ENCODE measurements around the gene ERN1. TPM values are rescaled to one million over a fixed set of nuclear protein-coding genes. Genes with fewer than 3 reads are reported as not detected.

Gene ERN1
- polyA plus RNA-seq, 3 donors: 11.0 to 27.5 (median 13.7) TPM

GRCh38 chr17:64129515-64129764 is 504 bp downstream of the ERN1 start:
- WGBS (ENCODE audit: insufficient coverage): under 1% methylated on average over 31 of the region's 31 CpGs
- peaks cover 52% of the 10 kb centered on the region for H3K4me1 Mint-ChIP-seq
- peak overlapping the region; percentile 97 for H3K4me3 Mint-ChIP-seq
- peak overlapping the region in 6 of 7 donors; percentile 84 to 91 (median 88) for H3K27ac Mint-ChIP-seq
- peaks cover 0 to 3% (median 0%) of the 10 kb centered on the region in 7 donors for H3K9me3 Mint-ChIP-seq
- H3K36me3 Mint-ChIP-seq: peaks cover 22 to 23% of the 10 kb centered on the region in 2 donors
- H3K27me3 Mint-ChIP-seq (ENCODE audit: low read depth in 3 of 3): no peaks in the 10 kb centered on the region
- Histone ChIP-seq H3K4me2 (replicated peaks; ENCODE audit: extremely low read depth, low read length, poor library complexity, severe bottlenecking) (peak overlapping the region; percentile 92), H3K36me3 (replicated peaks in 1 of 2; ENCODE audit: control insufficient read depth in 1 of 2, insufficient read depth in 2 of 2, low read length in 2 of 2) (peaks cover 0 to 4% of the 10 kb centered on the region in 2 donors), H2AFZ (ENCODE audit: insufficient read depth, low read depth, low read length, poor library complexity, severe bottlenecking) (peak overlapping the region; percentile 49), H3K27me3 (ENCODE audit: control insufficient read depth in 2 of 2, insufficient read depth in 2 of 2, low read length in 2 of 2) (no peaks in the 10 kb centered on the region), H3K9ac (ENCODE audit: insufficient read depth, low read length, poor library complexity, severe bottlenecking) (peak overlapping the region; percentile 95), H3K4me3 (replicated peaks in 1 of 3; ENCODE audit: low read depth in 2 of 3, low read length in 3 of 3) (peak overlapping the region; percentile 76 to 98 (median 80)), H4K20me1 (ENCODE audit: insufficient read depth, low read length) (peaks cover 46% of the 10 kb centered on the region), H3K79me2 (ENCODE audit: insufficient read depth, low read length) (peaks cover 53% of the 10 kb centered on the region), H3K9me3 (replicated peaks in 1 of 2; ENCODE audit: control insufficient read depth in 1 of 2, insufficient read depth in 1 of 2, low read length in 2 of 2) (no peaks in the 10 kb centered on the region), H3K4me1 (ENCODE audit: control insufficient read depth in 1 of 2, insufficient read depth in 2 of 2, low read length in 2 of 2) (peaks cover 48 to 56% of the 10 kb centered on the region in 2 donors), H3K27ac (ENCODE audit: low read depth in 1 of 2, low read length in 2 of 2) (peak overlapping the region; percentile 70 to 93)
- DNase-seq: no peak
- TF ChIP-seq CTCF (IDR thresholded peaks at IDR 0.05): no peak
- intact Hi-C loops (cut with micrococcal nuclease): loop anchor here in 1 of 2 donors (2.0 kb wide), 1 partner anchor 17 kb away; no protein-coding TSS in a partner anchor

GRCh38 chr17:64128787-64129514 is 993 bp downstream of the ERN1 start:
- Mint-ChIP-seq H3K4me3 (peak overlapping the region; percentile 97), H3K4me1 (peaks cover 52% of the 10 kb centered on the region), H3K9me3 (peaks cover 0 to 4% (median 0%) of the 10 kb centered on the region in 7 donors), H3K27ac (peak overlapping the region; percentile 84 to 91 (median 88)), H3K36me3 (peaks cover 24% of the 10 kb centered on the region in 2 donors), H3K27me3 (ENCODE audit: low read depth in 3 of 3) (no peaks in the 10 kb centered on the region)
- H3K9ac ChIP-seq (ENCODE audit: insufficient read depth, low read length, poor library complexity, severe bottlenecking): peak overlapping the region; percentile 95
- H3K27me3 ChIP-seq (ENCODE audit: control insufficient read depth in 2 of 2, insufficient read depth in 2 of 2, low read length in 2 of 2): no peaks in the 10 kb centered on the region
- H3K4me1 ChIP-seq (ENCODE audit: control insufficient read depth in 1 of 2, insufficient read depth in 2 of 2, low read length in 2 of 2): peaks cover 48 to 56% of the 10 kb centered on the region in 2 donors
- H3K4me3 ChIP-seq (replicated peaks in 1 of 3; ENCODE audit: low read depth in 2 of 3, low read length in 3 of 3): peak overlapping the region; percentile 76 to 98 (median 80)
- no peaks in the 10 kb centered on the region for H3K9me3 ChIP-seq (replicated peaks in 1 of 2; ENCODE audit: control insufficient read depth in 1 of 2, insufficient read depth in 1 of 2, low read length in 2 of 2)
- H3K36me3 ChIP-seq (replicated peaks in 1 of 2; ENCODE audit: control insufficient read depth in 1 of 2, insufficient read depth in 2 of 2, low read length in 2 of 2): peaks cover 0 to 9% of the 10 kb centered on the region in 2 donors
- 6% methylated on average over 11 of the region's 15 CpGs for WGBS (ENCODE audit: insufficient coverage)
- no peak for TF ChIP-seq CTCF (IDR thresholded peaks at IDR 0.05)
- DNase-seq: peak in 1 of 3 donors; percentile 26
- peaks cover 51% of the 10 kb centered on the region for H4K20me1 ChIP-seq (ENCODE audit: insufficient read depth, low read length)
- H3K4me2 ChIP-seq (replicated peaks; ENCODE audit: extremely low read depth, low read length, poor library complexity, severe bottlenecking): peak overlapping the region; percentile 92
- intact Hi-C loops (cut with micrococcal nuclease): loop anchor here in 1 of 2 donors (2.0 kb wide), 1 partner anchor 16 kb away; no protein-coding TSS in a partner anchor
- peak overlapping the region; percentile 70 to 93 for H3K27ac ChIP-seq (ENCODE audit: low read depth in 1 of 2, low read length in 2 of 2)
- H2AFZ ChIP-seq (ENCODE audit: insufficient read depth, low read depth, low read length, poor library complexity, severe bottlenecking): peak overlapping the region; percentile 49
- H3K79me2 ChIP-seq (ENCODE audit: insufficient read depth, low read length): peaks cover 57% of the 10 kb centered on the region
